Left renal pelvis (tissue), 4 donors: ENCODE data around the gene AUP1. TPM values are rescaled to one million over a fixed set of nuclear protein-coding genes. Genes with fewer than 3 reads are reported as not detected.

Source experiments
- polyA plus RNA-seq, 4 donors: library from polyadenylated mRNA; unstranded; fragments of 120-200 nt; gene quantifications; one replicate each; pipeline ENCODE4 v1.2.1, GENCODE V29; 2013; ENCODE audit not compliant: insufficient read length in 4 of 4

Gene AUP1
- polyA plus RNA-seq, 4 donors = 84.6 to 125 (median 102) TPM

Other genes starting within 250 kb of the AUP1 start
- gene SLC4A5, start 186.3 kb downstream of the AUP1 start, polyA plus RNA-seq = 1 to 10 TPM; 1.5 to 3.4 (median 2.3) TPM
- gene DCTN1, start 149.4 kb downstream of the AUP1 start, polyA plus RNA-seq = 100 to 1,000 TPM; 112 to 156 (median 146) TPM
- gene C2orf81, start 108.1 kb downstream of the AUP1 start, polyA plus RNA-seq = 1 to 10 TPM; 4.6 to 9.0 (median 6.4) TPM
- gene WDR54, start 108.0 kb downstream of the AUP1 start, polyA plus RNA-seq = 10 to 100 TPM; 25.2 to 42.7 (median 36.2) TPM
- gene RTKN, start 87.8 kb downstream of the AUP1 start, polyA plus RNA-seq = 10 to 100 TPM; 36.1 to 85.3 (median 56.9) TPM
- 10 to 100 TPM; 14.6 to 31.8 (median 21.2) TPM for gene INO80B, start 74.6 kb downstream of the AUP1 start, polyA plus RNA-seq
- 100 to 1,000 TPM in 2 of 4 donors, 10 to 100 TPM in 2; 68.7 to 119 (median 98.4) TPM for gene WBP1, start 71.3 kb downstream of the AUP1 start, polyA plus RNA-seq
- 10 to 100 TPM; 34.6 to 66.6 (median 49.1) TPM for gene MOGS, start 64.3 kb downstream of the AUP1 start, polyA plus RNA-seq
- 10 to 100 TPM; 29.5 to 57.5 (median 40.3) TPM for gene MRPL53, start 57.0 kb downstream of the AUP1 start, polyA plus RNA-seq
- 10 to 100 TPM in 3 of 4 donors, 1 to 10 TPM in 1; 7.5 to 16.7 (median 11.2) TPM for gene CCDC142, start 46.7 kb downstream of the AUP1 start, polyA plus RNA-seq
- gene TTC31, start 46.6 kb downstream of the AUP1 start, polyA plus RNA-seq = 10 to 100 TPM; 24.5 to 40.3 (median 29.3) TPM
- gene LBX2, start 30.1 kb downstream of the AUP1 start, polyA plus RNA-seq = 1 to 10 TPM; 1.3 to 5.4 (median 2.4) TPM
- gene PCGF1, start 22.0 kb downstream of the AUP1 start, polyA plus RNA-seq = 10 to 100 TPM; 23.7 to 34.9 (median 27.0) TPM
- under 1 TPM in 2 of 4 donors, not detected in 2; 0.08 to 0.23 TPM for gene TLX2, start 15.3 kb downstream of the AUP1 start, polyA plus RNA-seq
- under 1 TPM; 0.16 to 0.35 (median 0.29) TPM for gene DQX1, start 3.5 kb downstream of the AUP1 start, polyA plus RNA-seq
- gene HTRA2, start 227 bp upstream of the AUP1 start, polyA plus RNA-seq = 10 to 100 TPM; 27.5 to 35.0 (median 30.7) TPM
- gene LOXL3, start 24.2 kb upstream of the AUP1 start, polyA plus RNA-seq = 10 to 100 TPM in 1 of 4 donors, 1 to 10 TPM in 3; 9.2 to 11.4 (median 9.6) TPM
- 10 to 100 TPM in 1 of 4 donors, 1 to 10 TPM in 3; 7.4 to 10.3 (median 8.4) TPM for gene DOK1, start 25.0 kb upstream of the AUP1 start, polyA plus RNA-seq
- 1 to 10 TPM in 2 of 4 donors, under 1 TPM in 2; 0.41 to 1.3 (median 0.81) TPM for gene M1AP, start 118.6 kb upstream of the AUP1 start, polyA plus RNA-seq
- 1 to 10 TPM; 6.2 to 7.2 (median 6.8) TPM for gene SEMA4F, start 124.5 kb upstream of the AUP1 start, polyA plus RNA-seq